ENCODE data around the gene SMIM38.

- TF ChIP-seq CTCF (IDR thresholded peaks at IDR 0.05) (no peak), POLR2A (IDR thresholded peaks at IDR 0.05) (no peak)
These were observed 7.4 kb upstream of the SMIM38 start for GRCh38 chr11:69148377-69148762.

Measured in body of pancreas (tissue), 4 donors.